HG02943 (cell line): Measurements from ENCODE around the gene TNFRSF19.
"Not testable (repeated sequence)": the region's sequence is repeated elsewhere in the genome, so short reads cannot be mapped to it uniquely, and the experiment has no call there.

Source experiments
- ATAC-seq: cut with Tn5 transposase; IDR thresholded peaks from one replicate; pipeline ENCODE4 v1.9.1; 2021; ENCODE audit warnings: mild to moderate bottlenecking, low read depth, moderate library complexity; ENCODE audit not compliant: unreplicated experiment

Gene TNFRSF19

DNA sequence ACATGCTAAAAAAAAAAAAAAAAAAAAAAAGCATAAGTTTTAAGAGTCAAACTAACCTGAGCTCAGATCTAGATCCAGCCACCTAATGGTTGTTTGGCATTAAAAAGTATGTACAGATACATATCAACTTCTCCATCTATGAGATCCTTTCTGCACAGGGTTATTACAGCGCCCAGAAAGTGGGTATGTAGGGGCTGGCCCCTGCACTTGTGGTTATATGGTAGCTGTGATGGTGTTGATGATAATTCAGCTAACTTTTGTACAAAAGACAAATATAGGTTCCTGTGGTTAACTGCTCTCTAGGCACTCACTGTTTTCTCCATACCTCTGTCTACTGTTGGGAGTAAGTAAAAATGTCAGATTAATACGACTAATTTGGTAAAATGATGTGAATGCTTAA lies 81.7 kb downstream of the TNFRSF19 start:
- no peak for ATAC-seq

DNA sequence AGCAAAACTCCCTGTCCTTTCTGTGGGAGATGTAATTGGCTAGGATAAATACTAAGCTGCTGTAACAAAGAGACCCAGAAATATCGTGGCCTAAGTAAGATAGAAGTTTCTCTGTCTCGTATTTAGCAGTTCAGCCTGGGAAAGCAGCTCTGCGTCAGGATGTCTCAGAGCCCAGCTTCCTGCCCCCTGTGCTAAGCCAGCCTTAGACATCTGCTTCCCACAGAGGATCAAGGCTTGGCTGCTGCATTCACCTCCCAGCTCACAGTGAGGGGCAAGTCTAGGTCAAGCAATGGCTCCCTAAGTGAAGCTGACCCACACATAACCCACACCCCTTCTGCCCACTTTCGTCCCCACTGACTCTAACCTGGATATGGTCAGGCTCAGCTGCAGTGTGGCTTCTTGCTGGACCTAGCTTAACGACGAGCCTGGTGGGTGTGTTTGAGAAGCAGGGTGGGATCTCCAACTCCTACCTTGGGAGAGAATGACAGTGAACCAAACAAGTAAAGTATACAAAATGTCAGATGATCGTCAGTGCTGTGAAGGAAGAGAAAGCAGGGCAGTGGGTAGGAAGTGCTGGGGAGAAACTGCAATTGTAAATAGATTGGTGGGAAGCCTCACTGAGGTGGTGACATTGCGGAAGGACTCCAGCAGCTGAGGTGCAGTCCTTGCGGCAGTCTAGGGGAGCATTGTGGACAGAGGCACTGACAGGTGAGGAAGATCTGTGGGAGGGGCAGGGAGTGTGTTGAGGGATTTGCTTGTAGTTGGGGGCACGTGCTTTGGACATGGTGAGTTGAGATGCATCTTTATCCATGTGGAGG lies 82.9 kb downstream of the TNFRSF19 start:
- ATAC-seq = no peak

DNA sequence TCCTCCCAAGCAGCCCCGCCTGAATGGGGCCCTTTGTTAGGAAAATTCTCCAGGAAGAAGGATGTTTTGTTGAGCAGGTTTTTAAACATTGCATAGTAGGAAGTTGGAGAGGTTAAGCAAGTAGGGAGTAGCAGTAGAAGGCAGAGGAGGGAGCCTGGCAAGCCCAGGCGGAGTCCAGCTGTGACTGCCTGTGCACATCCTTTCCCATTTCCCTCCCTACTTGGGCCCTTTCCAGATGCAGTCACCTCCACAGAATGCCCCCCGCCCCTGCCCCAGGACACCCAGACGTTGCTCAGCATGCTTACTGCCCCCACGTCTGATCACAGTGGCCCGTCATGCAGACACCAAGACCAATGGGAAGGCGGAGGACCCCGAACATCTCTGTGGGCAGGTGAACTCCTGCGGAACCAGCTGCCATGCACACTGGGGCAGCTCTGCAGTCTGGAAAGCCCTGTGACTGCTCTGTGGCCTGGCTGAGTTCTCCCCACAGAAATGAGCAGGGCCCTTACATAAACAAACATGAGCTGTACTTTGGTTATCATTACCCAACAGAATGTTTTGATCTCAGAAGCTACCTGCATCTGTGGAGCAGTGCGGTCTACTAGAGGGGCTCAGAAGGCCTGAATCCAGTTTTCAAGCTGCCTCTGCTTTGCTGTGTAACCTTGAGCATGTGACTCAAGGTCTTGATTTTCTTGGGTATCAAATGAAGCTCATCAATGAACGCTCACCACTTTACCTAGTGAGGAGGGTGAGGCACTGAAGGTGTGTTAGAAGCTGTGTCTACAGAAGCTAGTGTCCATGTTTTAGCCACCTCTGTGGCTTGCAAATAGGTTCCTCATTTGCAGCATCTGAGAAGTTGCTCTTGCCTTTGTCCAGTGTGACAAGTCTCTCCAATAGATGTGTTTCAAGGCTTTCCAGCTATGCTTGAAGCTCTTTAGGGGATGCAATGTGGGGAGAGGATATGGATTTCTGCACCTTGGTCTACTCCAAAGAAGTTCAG lies 84.2 kb downstream of the TNFRSF19 start:
- no peak for ATAC-seq

DNA sequence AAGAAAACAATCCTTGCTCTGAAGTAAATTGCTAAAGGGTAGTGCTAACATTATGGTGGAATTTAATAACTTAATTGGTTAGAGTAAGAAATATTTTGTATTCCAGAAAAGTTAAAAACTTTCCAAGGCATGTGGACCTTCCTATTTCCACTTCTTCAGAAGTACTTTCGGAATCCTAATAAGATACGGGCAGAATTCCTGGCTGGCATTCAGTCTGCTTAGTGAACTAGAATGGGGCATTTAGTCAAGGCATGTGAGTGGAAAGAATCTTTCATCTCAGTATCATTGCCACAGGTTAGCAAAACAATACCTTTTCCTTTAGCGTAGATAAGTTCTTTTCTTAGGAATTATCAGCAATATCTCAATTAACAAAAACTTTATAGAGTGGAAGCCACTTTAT lies 85.1 kb downstream of the TNFRSF19 start:
- ATAC-seq = no peak

DNA sequence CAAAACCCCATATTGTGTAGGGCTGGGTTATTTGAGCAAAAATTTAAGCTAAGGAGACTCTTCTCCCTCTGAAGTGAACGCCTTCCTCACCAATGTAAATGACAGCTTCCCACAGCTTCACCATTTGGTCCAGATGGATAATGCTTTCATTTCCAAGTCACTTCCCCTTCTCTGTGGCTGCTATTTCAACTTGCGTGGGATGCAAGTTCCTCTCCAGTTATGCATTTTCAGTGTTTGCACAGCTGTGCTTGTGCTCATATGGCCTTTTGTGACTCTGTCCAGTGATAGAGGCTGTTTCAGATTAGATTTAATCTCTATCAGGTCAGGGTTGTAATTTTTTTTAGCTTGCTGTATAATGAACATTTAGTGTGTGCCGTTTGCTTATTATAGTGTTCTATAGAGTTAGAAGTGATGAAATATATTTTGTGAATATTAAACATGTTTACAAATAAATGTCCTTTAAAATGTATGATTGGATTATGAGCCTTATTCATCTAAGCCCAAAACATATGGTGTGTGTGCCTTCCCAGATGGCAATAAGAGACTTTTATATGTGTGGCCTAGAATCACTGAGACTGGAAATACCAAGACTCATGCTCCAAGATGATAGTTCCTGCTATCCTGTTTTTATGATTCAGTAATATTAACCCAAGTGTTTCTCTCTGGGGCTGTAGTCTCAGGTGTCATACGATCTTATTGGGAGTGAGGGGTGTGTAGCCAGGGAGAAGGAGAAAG lies 86.6 kb downstream of the TNFRSF19 start:
- ATAC-seq = no peak

DNA sequence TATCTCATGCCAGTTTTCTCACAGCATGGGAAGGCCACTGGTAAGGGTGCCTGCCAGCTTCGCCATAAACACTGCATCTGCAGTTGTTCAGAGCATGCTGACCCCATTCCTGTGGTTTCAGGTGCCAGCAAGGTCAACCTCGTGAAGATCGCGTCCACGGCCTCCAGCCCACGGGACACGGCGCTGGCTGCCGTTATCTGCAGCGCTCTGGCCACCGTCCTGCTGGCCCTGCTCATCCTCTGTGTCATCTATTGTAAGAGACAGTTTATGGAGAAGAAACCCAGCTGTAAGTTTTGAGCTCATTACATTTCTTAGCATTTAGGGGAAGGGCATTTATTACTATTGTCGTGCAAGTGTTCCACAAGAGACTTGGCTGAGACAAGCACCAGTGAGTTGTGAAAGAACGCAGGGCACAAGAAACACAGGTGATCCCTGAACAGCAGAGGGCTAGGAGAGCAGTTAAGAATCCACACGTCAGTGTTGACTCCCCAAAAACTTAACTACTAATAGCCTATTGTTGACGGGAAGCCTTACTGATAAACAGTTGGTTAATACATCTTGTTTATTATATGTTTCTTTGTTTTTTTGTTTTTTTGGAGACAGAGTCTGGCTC lies 88.8 kb downstream of the TNFRSF19 start:
- no peak for ATAC-seq

DNA sequence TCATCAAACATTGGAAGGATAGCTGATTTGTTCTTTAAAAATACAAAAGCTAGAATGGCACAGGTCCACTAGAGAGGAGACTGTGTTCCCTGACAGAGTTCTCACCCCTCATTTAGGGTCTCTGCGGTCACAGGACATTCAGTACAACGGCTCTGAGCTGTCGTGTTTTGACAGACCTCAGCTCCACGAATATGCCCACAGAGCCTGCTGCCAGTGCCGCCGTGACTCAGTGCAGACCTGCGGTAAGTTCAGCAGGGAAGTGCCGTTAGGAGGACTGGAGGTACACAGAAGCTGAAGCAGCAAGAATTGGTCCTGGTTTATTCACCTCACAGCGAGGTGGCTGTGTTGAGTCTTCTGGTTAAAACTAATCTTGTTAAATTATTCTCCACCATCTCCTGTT lies 90.0 kb downstream of the TNFRSF19 start:
- ATAC-seq = no peak

DNA sequence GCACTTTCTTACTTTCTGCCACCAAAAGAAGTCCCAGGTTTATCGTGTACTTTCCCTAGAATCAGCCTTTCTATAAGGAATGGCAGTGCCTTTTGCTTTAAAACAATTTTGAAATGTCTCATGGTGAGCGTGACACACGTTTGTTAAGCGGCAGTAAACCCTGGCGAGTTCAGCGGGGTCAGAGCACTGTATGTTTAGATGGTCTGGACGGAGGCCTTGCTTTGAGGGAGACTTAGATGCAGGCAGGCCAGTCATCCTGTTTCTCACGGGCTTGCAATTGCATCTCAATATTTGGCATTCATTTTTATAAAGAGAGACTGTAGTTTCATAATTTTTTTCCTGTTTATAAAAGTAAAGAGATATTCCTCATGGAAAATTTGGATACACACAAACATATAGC lies 96.4 kb downstream of the TNFRSF19 start:
- no peak for ATAC-seq

DNA sequence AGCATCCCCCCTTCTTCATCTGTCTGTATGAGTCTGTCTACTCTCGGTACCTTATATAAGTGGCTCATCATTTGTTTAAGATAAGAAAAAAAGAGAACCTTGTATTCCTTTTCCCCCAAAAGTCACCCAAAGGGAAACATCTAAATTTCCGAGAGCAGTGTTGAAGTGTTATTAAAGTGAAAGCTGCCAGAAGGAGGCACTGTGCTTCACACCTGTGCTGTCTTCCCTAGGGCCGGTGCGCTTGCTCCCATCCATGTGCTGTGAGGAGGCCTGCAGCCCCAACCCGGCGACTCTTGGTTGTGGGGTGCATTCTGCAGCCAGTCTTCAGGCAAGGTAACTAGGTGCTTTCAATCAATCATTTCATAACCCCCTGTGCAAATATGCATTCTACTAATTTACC lies 97.5 kb downstream of the TNFRSF19 start:
- no peak for ATAC-seq

DNA sequence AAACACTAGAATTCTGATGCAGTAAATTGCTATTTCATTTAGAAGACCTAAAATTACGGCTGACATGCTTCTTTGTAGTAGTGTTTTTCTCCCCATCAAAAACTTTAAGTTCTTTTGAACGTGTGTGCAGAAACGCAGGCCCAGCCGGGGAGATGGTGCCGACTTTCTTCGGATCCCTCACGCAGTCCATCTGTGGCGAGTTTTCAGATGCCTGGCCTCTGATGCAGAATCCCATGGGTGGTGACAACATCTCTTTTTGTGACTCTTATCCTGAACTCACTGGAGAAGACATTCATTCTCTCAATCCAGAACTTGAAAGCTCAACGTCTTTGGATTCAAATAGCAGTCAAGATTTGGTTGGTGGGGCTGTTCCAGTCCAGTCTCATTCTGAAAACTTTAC lies 98.3 kb downstream of the TNFRSF19 start:
- no peak for ATAC-seq

DNA sequence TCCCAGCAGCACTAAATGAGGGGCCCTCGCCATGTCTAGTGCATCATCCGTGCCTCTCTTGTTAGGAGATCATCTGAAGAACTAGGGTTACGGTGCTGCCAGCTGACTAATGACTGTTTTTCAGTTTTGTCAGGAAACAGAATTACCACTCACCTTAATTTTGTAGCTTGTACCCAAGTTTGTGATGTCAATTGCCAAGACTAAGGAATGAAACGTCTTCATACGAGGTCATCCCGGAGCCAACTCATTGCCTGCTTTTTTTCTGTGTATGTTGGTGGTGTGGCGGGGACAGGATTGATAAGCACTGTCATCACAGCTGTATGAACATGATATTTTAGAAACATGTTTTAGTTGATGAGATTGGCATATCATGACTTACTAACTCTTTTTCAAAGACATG lies 100.6 kb downstream of the TNFRSF19 start:
- ATAC-seq = no peak

DNA sequence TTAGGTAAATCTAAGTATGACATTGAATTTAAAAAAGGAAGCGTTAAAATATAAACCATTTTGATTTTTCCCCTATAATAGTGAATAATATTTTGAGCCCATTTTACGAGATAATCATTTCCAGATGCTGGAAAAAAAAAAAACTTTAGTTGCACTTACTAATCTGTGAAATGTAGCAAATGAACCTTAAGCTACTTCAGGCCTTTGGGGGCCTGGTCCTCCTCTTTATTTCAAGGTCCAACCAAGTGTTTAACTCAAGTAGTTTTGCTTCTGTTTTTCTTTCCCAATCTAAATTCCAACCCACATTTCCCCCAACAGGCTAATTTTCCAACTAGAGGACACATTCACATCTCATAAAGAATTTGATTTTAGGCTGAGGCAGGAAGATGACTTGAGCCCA lies 101.2 kb downstream of the TNFRSF19 start:
- no peak for ATAC-seq

DNA sequence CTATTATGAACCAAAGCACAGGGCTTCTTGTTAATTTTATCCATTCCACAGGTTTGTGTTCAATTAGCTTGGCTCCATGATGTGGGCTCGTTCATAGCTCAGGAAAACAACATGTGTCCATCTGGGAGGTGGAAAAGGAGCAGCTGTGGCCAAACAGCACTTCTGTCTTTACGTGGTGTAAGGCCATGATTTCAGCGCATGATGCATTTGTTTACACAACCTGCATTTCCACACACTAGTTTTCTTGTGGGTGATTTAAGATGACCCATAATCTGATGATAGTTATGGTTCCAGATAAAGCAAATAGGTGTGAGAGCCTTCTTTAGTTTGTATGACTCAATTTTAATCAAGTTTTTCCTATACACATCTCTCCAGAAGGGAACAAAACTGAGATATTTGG lies 101.7 kb downstream of the TNFRSF19 start:
- ATAC-seq = no peak

DNA sequence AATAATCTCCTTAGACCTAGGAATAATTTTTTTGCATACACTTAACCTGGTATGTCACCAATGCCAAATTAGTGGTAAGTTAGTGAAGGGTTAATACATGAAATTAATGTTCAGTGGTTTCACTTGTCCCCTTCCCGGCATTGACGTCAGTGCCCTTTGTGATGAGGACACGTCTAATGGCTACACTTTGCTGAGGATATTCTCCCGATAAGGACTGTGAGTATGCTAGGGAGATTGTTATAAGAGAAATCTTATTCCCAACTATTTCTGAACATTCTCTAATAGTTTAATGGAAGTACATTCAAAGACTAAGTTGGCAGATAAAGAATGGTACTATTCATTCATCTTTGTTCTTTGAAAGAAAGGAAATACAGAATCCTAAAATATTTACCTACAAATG lies 102.4 kb downstream of the TNFRSF19 start:
- ATAC-seq = no peak

DNA sequence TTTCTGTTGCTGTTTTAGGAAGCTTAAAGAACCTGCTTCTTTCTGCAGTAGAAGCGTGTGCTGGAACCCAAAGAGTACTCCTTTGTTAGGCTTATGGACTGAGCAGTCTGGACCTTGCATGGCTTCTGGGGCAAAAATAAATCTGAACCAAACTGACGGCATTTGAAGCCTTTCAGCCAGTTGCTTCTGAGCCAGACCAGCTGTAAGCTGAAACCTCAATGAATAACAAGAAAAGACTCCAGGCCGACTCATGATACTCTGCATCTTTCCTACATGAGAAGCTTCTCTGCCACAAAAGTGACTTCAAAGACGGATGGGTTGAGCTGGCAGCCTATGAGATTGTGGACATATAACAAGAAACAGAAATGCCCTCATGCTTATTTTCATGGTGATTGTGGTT lies 103.1 kb downstream of the TNFRSF19 start:
- ATAC-seq = no peak

DNA sequence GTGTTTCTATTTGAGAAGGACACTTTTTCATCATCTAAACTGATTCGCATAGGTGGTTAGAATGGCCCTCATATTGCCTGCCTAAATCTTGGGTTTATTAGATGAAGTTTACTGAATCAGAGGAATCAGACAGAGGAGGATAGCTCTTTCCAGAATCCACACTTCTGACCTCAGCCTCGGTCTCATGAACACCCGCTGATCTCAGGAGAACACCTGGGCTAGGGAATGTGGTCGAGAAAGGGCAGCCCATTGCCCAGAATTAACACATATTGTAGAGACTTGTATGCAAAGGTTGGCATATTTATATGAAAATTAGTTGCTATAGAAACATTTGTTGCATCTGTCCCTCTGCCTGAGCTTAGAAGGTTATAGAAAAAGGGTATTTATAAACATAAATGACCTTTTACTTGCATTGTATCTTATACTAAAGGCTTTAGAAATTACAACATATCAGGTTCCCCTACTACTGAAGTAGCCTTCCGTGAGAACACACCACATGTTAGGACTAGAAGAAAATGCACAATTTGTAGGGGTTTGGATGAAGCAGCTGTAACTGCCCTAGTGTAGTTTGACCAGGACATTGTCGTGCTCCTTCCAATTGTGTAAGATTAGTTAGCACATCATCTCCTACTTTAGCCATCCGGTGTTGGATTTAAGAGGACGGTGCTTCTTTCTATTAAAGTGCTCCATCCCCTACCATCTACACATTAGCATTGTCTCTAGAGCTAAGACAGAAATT lies 103.8 kb downstream of the TNFRSF19 start:
- no peak for ATAC-seq

DNA sequence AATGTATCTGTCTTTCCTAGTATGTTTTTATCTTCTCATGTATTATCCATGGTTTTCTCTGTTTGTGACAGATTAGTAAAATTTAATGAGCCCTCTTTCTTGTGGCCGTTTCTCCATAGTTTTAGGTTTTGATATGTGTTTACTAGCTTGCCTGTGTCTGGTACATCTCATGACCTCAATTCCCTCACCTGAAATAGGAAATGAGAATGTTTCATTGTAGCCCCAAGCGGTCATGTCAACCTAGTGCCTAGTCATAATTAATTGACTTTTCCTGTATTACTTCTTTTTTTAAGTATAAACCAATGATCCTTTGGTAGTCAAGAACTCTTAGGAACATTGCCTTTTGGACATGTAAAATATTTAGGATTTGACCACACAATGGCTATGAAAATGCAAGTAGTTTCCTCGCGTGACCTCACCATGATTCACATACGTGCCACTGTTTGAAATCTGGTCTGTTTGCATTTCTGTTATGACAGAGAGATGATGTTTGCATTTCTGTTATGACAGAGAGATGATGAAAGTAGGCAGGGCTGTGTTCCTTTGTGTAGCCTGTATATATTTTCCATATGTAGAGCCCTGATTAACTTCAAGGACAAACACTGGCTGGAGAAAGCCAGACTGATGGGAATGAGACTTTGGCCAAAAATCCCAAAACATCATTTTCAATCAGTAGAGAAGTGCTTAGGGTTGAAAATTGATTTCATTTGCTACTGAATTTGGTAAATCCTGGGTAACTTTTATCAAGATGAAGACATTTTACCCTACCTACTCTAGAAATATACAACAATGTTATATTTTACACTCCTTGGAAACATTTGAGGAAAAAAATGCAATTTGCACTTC lies 104.8 kb downstream of the TNFRSF19 start:
- ATAC-seq = no peak

DNA sequence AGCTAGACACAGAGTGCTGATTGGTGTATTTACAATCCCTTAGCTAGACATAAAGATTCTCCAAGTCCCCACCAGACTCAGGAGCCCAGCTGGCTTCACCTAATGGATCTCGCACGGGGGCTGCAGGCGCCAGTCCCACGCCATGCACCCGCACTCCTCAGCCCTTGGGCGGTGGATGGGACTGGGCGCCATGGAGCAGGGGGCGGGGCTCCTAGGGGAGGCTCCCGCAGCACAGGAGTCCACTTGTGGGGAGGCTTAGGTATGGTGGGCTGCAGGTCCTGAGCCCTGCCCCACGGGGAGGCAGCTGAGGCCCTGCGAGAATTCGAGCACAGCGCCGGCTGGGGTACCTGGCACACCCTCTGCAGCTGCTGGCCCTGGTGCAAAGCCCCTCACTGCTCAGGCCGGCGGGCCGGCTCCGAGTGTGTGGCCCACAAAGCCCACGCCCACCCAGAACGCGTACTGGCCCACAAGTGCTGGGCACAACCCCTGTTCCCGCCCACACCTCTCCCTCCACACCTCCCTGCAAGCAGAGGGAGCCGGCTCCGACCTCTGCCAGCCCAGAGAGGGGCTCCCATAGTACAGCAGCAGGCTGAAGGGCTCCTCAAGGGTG lies 107.6 kb downstream of the TNFRSF19 start:
- not testable (repeated sequence) for ATAC-seq
